Renal pelvis (tissue), 12 donors: ENCODE results near the gene CAPN7. TPM values are rescaled to one million over a fixed set of nuclear protein-coding genes. Genes with fewer than 3 reads are reported as not detected.
A peak's percentile ranks its signal among the peaks of the same experiment; 100 is the strongest.
"Not testable (repeated sequence)": the region's sequence is repeated elsewhere in the genome, so short reads cannot be mapped to it uniquely, and the experiment has no call there.

ENCODE experiments used
- DNase-seq: peaks from one replicate; pipeline ENCODE4 v3.0.0-alpha.2; 2013
- long read RNA-seq, 16 experiments: transcript quantifications; one replicate each; lab custom pipeline, GENCODE V29; 2026
- polyA plus RNA-seq, 3 donors: library from polyadenylated mRNA; unstranded; fragments of 120-200 nt; gene quantifications; one replicate each; pipeline ENCODE4 v1.2.1, GENCODE V29; 2013; ENCODE audit not compliant: insufficient read length in 3 of 3

CAPN7 gene
- polyA plus RNA-seq: 10 to 100 TPM; 38.4 to 49.9 (median 48.3) TPM
- long read RNA-seq, donor 1, full-length matches to known transcripts: 10 of 10 reads
- long read RNA-seq, donor 1, partial matches to known transcripts: 0 of 10 reads
- long read RNA-seq, donor 1, other reads (novel, unspliced or antisense): 0 of 10 reads
- long read RNA-seq, donor 2, full-length matches to known transcripts: 11 of 11 reads
- long read RNA-seq, donor 2, partial matches to known transcripts: 0 of 11 reads
- long read RNA-seq, donor 2, other reads (novel, unspliced or antisense): 0 of 11 reads
- long read RNA-seq, donor 3, full-length matches to known transcripts: 6 of 17 reads
- long read RNA-seq, donor 3, partial matches to known transcripts: 11 of 17 reads
- long read RNA-seq, donor 3, other reads (novel, unspliced or antisense): 0 of 17 reads
- long read RNA-seq, donor 4, full-length matches to known transcripts: 6 of 11 reads
- long read RNA-seq, donor 4, partial matches to known transcripts: 5 of 11 reads
- long read RNA-seq, donor 4, other reads (novel, unspliced or antisense): 0 of 11 reads
- long read RNA-seq, donor 5, full-length matches to known transcripts: 6 of 6 reads
- long read RNA-seq, donor 5, partial matches to known transcripts: 0 of 6 reads
- long read RNA-seq, donor 5, other reads (novel, unspliced or antisense): 0 of 6 reads
- long read RNA-seq, donor 6, full-length matches to known transcripts: 17 of 17 reads
- long read RNA-seq, donor 6, partial matches to known transcripts: 0 of 17 reads
- long read RNA-seq, donor 6, other reads (novel, unspliced or antisense): 0 of 17 reads
- long read RNA-seq, donor 7, full-length matches to known transcripts: 7 of 21 reads
- long read RNA-seq, donor 7, partial matches to known transcripts: 14 of 21 reads
- long read RNA-seq, donor 7, other reads (novel, unspliced or antisense): 0 of 21 reads
- long read RNA-seq, donor 8: 0 reads
- long read RNA-seq, donor 9, full-length matches to known transcripts: 7 of 7 reads
- long read RNA-seq, donor 9, partial matches to known transcripts: 0 of 7 reads
- long read RNA-seq, donor 9, other reads (novel, unspliced or antisense): 0 of 7 reads
- long read RNA-seq, donor 10, full-length matches to known transcripts: 14 of 14 reads
- long read RNA-seq, donor 10, partial matches to known transcripts: 0 of 14 reads
- long read RNA-seq, donor 10, other reads (novel, unspliced or antisense): 0 of 14 reads
- long read RNA-seq, donor 11, full-length matches to known transcripts: 5 of 5 reads
- long read RNA-seq, donor 11, partial matches to known transcripts: 0 of 5 reads
- long read RNA-seq, donor 11, other reads (novel, unspliced or antisense): 0 of 5 reads
- long read RNA-seq, donor 12, full-length matches to known transcripts: 11 of 11 reads
- long read RNA-seq, donor 12, partial matches to known transcripts: 0 of 11 reads
- long read RNA-seq, donor 12, other reads (novel, unspliced or antisense): 0 of 11 reads
- long read RNA-seq, donor 13, full-length matches to known transcripts: 3 of 11 reads
- long read RNA-seq, donor 13, partial matches to known transcripts: 8 of 11 reads
- long read RNA-seq, donor 13, other reads (novel, unspliced or antisense): 0 of 11 reads
- long read RNA-seq, donor 14: 0 reads
- long read RNA-seq, donor 15, full-length matches to known transcripts: 12 of 25 reads
- long read RNA-seq, donor 15, partial matches to known transcripts: 13 of 25 reads
- long read RNA-seq, donor 15, other reads (novel, unspliced or antisense): 0 of 25 reads
- long read RNA-seq, donor 16, full-length matches to known transcripts: 8 of 160 reads
- long read RNA-seq, donor 16, partial matches to known transcripts: 152 of 160 reads
- long read RNA-seq, donor 16, other reads (novel, unspliced or antisense): 0 of 160 reads

DNA sequence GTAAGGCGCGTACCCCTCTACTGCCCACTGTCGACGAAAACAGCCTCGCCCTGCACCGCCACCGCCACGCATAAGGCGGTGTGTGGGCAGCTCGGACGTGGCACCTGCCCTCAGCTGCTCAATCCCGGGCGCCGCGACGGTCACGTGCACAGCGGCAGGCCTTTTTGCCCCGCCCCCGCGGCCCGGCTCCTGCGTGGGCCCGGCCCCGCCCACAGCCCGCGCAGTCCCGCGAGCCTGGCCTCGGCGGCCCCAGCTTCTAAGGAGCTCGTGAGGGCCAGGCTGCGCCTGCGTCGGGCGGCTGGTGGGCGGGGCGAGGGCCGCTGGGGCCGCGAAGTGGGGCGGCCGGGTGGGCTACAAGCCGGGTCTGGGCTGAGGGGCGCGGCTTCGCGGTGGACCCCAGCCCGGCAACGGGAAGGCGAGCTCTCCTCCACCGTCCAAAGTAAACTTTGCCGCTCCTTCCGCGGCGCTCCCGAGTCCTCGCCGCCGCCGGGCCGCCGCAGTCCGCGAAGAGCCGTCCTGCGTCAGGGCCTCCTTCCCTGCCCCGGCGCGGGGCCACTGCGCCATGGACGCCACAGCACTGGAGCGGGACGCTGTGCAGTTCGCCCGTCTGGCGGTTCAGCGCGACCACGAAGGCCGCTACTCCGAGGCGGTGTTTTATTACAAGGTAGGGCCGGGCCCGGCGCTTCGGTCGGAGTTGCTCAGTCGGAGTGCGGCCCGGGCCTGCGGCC lies at the start of gene CAPN7:
TSS of gene CAPN7 (plus strand) at position 313 of the 728 bp plus-strand sequence. CDS start at position 563, 250 bp downstream.
- DNase-seq: peak; percentile 95

DNA sequence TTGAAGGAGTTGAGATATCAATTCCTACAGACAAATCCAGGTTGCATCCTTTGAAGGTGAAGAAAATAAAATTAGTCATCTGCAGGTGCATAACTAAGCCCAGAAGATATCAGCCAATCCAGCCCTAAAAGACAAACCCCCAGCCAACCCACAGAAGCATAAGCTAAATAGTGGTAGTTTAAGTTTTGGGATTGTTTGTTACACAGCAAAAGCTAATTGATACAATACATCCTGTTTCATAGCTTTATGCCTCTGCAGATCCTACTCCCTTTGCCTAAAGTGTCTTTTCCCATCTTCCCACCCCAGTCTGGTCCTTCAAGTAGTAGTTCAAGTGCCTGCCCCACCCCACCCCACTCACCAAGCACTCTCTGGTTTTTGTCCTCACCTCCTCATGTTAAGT lies 48.6 kb upstream of the CAPN7 start:
- no peak for DNase-seq

DNA sequence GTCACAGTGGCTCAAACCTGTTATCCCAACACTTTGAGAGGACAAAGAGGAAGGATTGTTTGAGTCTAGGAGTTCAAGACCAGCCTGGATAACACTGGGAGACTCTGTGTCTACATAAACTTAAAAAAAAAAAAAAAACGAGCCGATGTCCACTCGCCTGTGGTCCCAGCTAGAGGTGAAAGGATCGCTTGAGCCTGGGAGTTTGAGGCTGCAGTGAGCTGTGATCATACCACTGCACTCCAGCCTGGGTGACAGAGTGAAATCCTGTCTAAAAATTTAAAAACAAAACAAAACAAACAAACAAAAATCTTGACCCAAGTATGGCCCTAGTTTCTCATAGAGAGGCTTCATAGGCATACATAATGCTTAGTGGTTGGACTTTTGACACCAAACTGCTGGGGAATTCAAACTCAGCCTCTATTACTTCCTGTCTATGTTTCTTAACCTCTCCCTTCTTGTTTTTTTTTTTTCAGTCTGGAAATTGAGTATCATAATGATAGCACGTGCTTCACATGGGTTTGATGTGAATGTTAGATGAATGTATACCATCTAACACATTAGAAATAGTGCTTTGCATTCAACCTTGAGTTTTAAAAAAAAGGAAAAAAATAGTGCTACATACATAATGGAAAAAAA lies 46.4 kb upstream of the CAPN7 start:
- DNase-seq: peak; percentile 20

DNA sequence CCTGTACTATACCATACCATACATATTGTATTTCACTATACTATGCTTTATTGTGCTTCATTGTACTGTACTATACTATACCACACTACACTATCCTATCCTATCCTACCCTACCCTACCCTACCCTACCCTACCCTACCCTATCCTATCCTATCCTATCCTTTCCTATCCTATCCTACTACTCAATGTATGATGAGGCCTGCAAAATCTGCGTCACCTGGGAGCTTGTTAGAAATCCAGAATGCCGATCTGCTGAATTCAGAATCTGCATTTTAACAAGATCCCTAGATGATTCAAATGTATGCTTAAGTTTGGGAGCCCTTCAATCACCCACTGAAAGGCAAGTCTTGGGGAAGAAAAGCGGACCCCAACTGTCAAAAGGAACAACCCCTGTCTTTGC lies 45.4 kb upstream of the CAPN7 start:
- DNase-seq: no peak

DNA sequence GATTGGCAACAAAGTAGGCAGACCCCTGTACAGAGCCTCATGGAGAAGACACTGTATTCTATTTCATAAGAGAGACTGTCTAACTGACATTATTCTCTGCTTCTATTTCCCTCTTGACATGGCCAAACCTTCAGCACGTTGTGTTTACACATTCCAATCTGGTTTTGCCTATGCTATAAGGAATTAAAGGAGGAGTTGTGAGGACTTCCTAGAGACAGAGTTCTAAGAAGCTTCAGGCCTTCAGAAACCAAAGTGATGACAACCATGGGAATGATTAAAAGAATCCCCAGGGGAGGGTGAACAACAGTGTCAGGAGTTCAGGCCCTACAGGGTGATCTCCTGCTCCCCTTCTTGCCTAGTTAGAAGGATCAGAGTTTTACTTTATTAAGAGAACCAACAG lies 44.9 kb upstream of the CAPN7 start:
- DNase-seq: no peak

DNA sequence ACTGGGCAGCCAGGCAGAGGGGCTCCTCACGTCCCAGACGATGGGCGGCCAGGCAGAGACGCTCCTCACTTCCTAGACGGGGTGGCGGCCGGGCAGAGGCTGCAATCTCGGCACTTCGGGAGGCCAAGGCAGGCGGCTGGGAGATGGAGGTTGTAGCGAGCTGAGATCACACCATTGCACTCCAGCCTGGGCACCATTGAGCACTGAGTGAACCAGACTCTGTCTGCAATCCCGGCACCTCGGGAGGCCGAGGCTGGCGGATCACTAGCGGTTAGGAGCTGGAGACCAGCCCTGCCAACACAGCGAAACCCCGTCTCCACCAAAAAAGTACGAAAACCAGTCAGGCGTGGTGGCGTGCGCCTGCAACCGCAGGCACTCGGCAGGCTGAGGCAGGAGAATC lies 42.4 kb upstream of the CAPN7 start:
- not testable (repeated sequence) for DNase-seq

DNA sequence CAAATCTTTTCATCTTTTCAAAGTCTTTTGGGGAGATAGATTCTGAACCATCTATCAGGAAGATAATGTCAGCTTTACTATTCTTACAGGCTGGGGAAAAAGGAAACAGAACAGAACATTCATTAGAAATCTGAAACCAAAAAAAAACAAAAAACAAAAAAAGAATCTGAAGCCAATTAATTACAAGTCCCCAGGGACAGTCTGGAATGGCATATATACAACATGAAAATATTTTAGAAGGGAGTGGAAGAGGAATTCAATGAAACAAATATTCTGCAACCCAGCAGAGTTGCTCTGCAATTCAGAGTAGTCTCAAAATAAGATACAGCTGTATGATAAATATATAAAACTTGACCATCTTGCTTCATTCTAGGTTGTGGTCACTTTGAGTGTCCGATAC lies 41.7 kb upstream of the CAPN7 start:
- peak; percentile 85 for DNase-seq

DNA sequence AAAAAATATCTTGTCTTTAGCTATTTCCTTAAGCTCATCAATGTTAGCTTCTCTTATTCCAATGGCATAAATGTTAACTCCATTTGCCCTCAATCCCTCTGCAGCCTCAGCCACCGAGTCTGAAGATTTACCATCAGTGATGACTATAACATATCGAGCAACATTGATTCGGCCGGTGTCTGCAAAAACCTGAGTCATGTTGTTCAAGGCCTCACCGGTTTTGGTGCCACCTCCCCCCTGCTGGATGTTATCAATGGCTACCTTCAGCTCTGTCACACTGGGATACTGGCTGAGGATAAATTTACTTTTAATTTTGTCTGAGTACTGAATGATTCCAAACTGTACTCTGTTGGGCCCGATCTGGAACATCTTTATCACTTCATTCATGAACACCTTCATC lies 41.0 kb upstream of the CAPN7 start:
- DNase-seq: no peak

DNA sequence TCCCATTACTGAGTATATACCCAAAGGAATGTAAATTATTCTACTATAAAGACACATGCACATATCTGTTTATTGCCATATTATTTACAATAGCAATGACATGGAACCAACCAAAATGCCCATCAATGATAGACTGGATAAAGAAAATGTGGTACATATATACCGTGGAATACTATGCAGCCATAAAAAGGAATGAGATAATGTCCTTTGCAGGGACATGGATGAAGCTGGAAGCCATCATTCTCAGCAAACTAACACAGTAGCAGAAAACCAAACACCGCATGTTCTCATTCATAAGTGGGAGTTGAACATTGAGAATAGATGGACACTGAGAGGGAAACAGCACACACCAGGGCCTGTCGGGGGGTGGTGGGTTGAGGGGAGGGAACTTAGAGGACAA lies 39.7 kb upstream of the CAPN7 start:
- not testable (repeated sequence) for DNase-seq

DNA sequence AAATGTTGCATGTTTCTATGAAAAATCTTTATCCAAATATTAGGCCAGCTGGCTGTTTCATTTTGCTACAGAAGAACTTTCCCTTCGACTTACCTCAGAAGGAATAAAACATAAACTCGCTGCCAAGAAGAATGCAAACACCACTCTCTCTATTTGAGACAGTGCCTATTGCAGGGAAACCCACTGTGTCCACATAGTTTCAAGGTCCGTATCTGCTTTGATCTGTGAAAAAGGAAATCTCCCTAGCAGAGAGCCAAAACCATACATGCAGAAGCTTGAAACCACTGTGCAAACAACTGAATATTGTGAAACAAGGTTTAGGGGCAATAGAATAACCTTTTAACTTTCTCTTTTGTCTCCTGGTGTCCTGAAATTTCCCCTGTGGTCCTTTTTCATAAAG lies 35.0 kb upstream of the CAPN7 start:
- no peak for DNase-seq

DNA sequence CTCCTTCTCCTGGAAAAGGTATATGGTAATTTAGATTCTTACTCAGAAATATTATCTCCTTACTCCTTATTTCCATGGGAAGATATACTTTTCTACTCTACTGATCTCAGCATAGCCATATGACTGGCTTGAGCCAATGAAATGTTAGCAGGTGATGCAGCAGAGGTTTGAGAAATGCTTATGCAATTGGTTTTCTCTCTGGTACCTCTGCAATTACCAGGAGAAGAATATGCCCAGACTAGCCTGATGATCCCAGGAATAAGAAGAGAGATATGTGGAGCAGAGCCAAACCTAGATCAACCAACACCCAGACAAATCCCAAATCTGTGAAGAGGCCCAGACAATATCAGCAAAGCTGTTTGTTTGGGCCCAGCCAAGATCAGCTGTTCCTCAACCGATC lies 33.2 kb upstream of the CAPN7 start:
- no peak for DNase-seq

DNA sequence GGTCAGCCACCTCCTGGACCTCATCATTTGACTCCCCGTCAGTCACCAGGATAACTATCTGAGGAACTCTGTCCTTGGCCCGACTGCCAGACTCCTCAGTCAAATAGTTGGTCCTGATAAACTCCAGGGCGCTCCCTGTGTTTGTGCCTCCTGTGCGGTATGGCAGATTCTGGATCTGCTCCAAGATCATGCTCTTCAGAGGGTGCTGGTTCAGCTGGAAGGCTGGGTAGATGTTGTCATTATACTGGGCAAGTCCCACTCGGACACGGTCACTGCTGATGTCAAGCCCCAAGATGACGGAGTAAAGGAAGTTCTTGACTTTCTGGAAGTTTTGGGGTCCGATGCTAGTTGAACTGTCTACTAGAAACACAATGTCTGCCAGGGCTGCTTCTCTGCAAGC lies 31.1 kb upstream of the CAPN7 start:
- DNase-seq: no peak

DNA sequence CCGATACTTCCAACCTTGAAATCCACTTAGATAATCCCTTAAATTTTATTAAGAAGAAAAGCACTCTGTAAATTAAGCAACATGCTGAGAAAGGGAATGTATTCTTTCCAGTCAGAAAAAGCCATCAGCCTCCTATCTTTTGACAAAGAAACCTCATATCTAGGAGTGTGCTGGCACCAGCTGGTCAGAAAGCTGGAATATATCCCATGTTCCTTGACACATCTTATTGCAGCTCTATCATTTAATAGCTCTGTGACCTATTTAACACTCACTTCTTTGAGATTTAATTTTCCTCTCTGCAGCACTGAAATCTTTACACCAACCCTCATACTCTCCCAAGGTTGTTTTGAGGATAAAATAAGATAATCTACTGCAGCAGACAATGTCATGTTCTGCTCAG lies 30.4 kb upstream of the CAPN7 start:
- no peak for DNase-seq

DNA sequence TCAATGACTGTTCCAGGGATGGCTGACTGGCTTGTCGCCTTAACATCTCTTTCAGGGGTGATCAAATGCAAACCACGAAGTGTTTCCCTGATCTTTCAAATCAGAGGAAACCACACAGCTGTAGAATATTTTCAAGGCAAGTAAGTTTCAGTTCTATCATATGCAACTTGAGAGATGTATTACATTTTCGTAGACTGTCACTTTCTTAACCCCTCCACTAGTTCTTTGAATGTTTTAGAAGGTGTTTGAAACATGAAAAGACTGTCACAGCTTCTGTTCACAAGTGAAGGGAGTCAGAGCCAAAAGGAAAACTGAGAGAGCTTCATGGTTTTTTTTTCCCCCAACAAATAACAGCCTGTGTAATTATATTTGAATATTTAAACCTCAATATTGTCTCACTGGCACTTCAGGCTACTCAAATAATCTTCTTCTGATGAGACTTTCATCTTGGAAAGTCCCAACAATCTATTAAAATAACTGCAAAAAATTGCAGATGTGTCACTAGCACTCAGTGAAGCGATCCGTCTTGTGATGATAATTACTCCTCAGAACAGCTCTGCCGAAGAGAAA lies 25.9 kb upstream of the CAPN7 start:
- DNase-seq: no peak

DNA sequence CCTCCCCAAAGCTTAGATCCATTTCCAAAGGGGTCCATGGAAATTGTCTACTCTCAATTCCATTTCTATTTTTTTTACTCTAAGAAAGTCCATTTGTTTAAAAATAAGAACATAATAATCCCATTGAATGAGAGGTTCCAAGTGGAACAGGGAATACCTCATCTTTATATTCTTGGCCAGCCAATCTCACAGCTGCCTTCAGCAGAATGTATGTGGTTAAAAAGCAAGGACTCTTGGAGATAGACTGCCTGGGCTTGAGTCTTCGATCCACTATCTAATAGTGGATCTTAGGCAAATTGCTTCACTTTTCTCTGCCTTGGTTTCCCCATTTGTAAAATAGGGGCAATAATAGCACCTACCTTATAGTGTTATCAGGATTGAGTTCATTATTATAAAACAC lies 24.5 kb upstream of the CAPN7 start:
- no peak for DNase-seq

DNA sequence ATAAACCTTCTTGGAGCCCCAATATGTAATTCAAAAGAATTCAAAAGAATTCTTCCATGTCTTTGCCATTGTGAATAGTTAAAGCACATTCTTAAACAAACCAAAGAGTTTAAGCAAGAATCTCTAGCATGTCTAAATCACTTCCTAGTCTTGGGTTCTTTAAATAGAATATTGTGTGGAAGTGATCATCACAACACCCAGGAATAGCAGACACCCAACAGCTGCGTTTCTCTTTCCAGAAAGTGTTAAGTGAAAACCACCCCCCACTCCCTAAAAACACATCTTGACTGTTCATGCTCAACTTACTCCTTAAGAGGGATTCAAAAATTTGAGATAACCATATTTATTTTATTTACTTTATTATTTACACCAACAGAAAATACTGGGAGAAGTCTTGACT lies 24.1 kb upstream of the CAPN7 start:
- DNase-seq: no peak

DNA sequence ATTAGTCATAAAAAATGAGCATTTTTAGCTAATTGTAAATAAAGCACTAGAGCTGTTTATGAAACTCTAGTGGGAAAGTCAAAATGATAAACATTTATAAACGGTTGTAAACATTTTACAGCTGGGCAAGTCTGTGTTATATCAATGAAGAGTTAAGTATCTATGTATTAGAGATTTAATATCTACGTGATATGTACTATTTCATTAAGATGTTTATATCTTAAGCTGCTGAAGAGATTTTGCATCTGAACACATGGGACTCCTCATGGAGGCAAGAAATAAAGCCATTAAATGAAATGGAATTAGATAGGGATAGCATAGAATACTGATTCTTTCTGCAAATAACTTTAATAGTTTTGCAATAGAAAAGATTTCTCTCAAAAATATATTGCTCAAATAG lies 23.0 kb upstream of the CAPN7 start:
- DNase-seq: no peak

DNA sequence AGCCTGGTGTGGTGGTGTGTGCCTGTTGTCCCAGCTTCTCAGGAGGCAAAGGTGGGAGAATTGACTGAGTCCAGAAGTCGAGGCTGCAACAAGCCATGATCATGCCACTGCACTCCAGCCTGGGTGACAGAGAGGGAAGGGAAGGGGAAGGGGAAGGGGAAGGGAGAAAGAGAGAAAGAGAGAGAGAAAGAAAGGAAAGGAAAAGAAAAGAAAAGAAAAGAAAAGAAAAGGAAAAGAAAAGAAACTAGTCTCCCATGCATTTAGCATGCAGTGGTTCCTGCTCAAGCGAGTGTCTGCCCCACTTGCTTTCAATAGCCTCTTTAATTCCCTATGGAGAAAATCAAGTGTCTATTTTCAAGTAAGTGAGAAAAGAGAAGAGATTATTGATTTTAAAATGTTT lies 20.6 kb upstream of the CAPN7 start:
- DNase-seq: no peak

DNA sequence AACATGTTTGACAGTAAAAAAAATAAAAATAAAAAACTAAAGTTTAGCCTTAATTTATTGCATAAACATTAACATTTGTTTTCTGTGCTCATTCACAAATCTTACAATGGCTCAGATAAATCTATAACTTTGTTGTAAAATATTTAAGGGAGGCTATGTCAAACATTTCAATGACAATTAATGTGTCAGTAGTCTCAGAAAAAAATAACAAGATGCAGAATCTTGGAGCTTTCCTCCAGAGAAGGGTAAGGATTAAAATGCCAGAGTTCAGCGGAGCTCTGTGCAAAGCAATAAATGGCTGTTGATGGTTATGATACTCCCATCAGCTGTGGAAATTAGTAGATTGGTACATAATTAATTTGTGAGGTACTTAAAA lies 20.0 kb upstream of the CAPN7 start:
- DNase-seq: peak; percentile 40
